Astrocyte (in vitro differentiated cells and primary cell): ENCODE data around the gene CCDC90B. TPM values are rescaled to one million over a fixed set of nuclear protein-coding genes. Genes with fewer than 3 reads are reported as not detected.
A peak's percentile ranks its signal among the peaks of the same experiment; 100 is the strongest.

Experiments used
- DNase-seq: peaks from one replicate; pipeline ENCODE4 v3.0.0-alpha.2; 2010; ENCODE audit warnings: low read depth
- FAIRE-seq: peaks from 2 replicates; lab custom pipeline; 2011; peaks lifted over from hg19 to GRCh38; lab: Jason Lieb, UNC
- H2AFZ ChIP-seq: 2 replicates; pipeline ENCODE4 v1.6.0; 2012; ENCODE audit warnings: low read depth, low read length, inconsistent platforms
- H3K27ac ChIP-seq: 2 replicates; pipeline ENCODE4 v1.5.1; 2011; ENCODE audit warnings: low read depth, low read length, inconsistent platforms
- H3K27me3 ChIP-seq: 2 replicates; pipeline ENCODE4 v1.6.0; 2011; ENCODE audit warnings: low read length, inconsistent platforms; ENCODE audit not compliant: insufficient read depth
- H3K36me3 ChIP-seq: 2 replicates; pipeline ENCODE4 v1.5.1; 2011; ENCODE audit warnings: low read length, inconsistent platforms; ENCODE audit not compliant: insufficient read depth
- H3K4me1 ChIP-seq: 2 replicates; pipeline ENCODE4 v1.5.1; 2011; ENCODE audit warnings: low read length, inconsistent platforms; ENCODE audit not compliant: insufficient read depth
- H3K4me2 ChIP-seq: 2 replicates; pipeline ENCODE4 v1.6.0; 2012; ENCODE audit warnings: low read length, inconsistent platforms
- H3K4me3 ChIP-seq: 2 replicates; pipeline ENCODE4 v1.5.1; 2011; ENCODE audit warnings: low read depth, mild to moderate bottlenecking, low read length, inconsistent platforms; ENCODE audit not compliant: insufficient read depth
- H3K79me2 ChIP-seq: 2 replicates; pipeline ENCODE4 v1.6.0; 2012; ENCODE audit warnings: mild to moderate bottlenecking, low read length, inconsistent platforms; ENCODE audit not compliant: insufficient read depth
- H3K9ac ChIP-seq: 2 replicates; pipeline ENCODE4 v1.6.0; 2012; ENCODE audit warnings: mild to moderate bottlenecking, low read length, inconsistent platforms
- H3K9me3 ChIP-seq: 2 replicates; pipeline ENCODE4 v1.5.1; 2012; ENCODE audit warnings: low read depth, mild to moderate bottlenecking, low read length, inconsistent platforms; ENCODE audit not compliant: insufficient read depth
- H4K20me1 ChIP-seq: 2 replicates; pipeline ENCODE4 v1.6.0; 2012; ENCODE audit warnings: low read length, inconsistent platforms; ENCODE audit not compliant: insufficient read depth
- H3K27ac Mint-ChIP-seq: one replicate; pipeline ENCODE4 v1.8.0; 2021; ENCODE audit warnings: mild to moderate bottlenecking, mixed read lengths; ENCODE audit not compliant: unreplicated experiment
- H3K27me3 Mint-ChIP-seq: one replicate; pipeline ENCODE4 v1.8.0; 2021; ENCODE audit warnings: low read depth, mixed read lengths; ENCODE audit not compliant: unreplicated experiment
- H3K36me3 Mint-ChIP-seq: one replicate; pipeline ENCODE4 v1.8.0; 2021; ENCODE audit warnings: low read depth, mixed read lengths; ENCODE audit not compliant: unreplicated experiment
- H3K4me1 Mint-ChIP-seq: one replicate; pipeline ENCODE4 v1.8.0; 2021; ENCODE audit warnings: low read depth, mixed read lengths; ENCODE audit not compliant: unreplicated experiment
- H3K4me3 Mint-ChIP-seq: one replicate; pipeline ENCODE4 v1.8.0; 2021; ENCODE audit warnings: mild to moderate bottlenecking, moderate library complexity, mixed read lengths; ENCODE audit not compliant: unreplicated experiment
- H3K9me3 Mint-ChIP-seq: one replicate; pipeline ENCODE4 v1.8.0; 2021; ENCODE audit warnings: mild to moderate bottlenecking, mixed read lengths; ENCODE audit not compliant: unreplicated experiment
- EZH2 ChIP-seq: IDR thresholded peaks from 2 replicates; pipeline ENCODE4 v1.6.1; 2012; ENCODE audit warnings: mild to moderate bottlenecking, low read length, inconsistent platforms; ENCODE audit not compliant: insufficient read depth
- total RNA-seq: library from RNA; stranded (reverse); gene quantifications from 2 replicates; pipeline ENCODE4 v1.2.1, GENCODE V29; 2021
- TF ChIP-seq, protein P1 (sequence below): IDR thresholded peaks from 2 replicates; pipeline ENCODE4 v1.5.1; 2011; ENCODE audit warnings: low read depth, mild to moderate bottlenecking, inconsistent platforms, low read length, moderate library complexity; ENCODE audit not compliant: insufficient read depth

Gene CCDC90B
- total RNA-seq, 1 donor from 2014 or later, result 67.5 TPM

DNA sequence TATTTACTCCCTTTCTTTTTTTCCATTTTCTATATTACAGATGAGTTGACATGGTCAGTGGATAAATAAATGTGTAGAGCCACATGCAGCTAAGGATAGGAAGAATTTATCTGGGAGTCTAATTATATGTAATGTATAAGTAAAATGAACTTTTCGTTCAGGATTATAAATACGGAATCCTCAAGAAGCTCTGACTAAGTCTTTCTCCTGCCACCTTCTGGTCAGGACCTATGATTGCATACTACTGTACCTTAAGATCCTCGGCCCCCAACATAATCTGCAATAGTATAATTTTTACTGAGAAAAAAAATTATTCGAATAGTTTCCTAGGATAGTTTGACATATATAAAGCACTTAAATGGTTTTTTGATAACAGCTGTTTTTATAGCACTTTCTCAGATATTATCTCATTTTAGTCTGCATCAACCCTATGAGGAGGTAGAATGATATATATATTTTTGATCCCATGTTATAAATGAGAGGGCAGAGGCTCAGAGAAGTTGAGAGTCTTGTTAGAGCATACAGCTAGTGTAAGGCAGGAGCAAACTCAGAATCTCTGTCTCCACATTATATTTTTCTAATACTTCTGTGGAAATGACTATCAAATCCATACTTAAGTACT, 36.1 kb downstream of the CCDC90B start:
- no peaks in the 10 kb centered on the region for H4K20me1 ChIP-seq

DNA sequence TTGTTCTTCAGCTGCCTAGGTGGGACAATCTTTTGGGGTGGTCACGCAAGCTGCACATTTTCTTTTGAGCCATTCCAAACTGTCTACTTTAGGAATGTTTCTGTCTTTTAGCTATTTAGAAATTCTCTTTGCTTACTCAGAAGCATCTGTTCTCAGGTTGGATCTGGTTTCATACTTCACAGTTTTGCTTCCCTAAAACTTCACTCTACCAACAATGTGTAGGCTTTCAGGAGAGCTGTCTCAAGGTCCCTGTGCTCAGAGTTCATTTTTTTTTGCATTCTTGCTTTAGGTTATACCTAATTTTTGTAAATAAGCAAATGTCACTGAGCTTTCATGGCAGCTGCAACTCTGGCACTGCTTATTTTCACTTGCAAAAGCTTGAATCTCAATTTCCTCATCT, 36.7 kb downstream of the CCDC90B start:
- Mint-ChIP-seq H3K4me3 (no peak overlapping the region), H3K4me1 (no peaks in the 10 kb centered on the region), H3K27me3 (no peaks in the 10 kb centered on the region), H3K36me3 (peaks cover 5% of the 10 kb centered on the region), H3K9me3 (no peaks in the 10 kb centered on the region), H3K27ac (no peak overlapping the region)
- no peak overlapping the region for H3K4me2 ChIP-seq
- H3K36me3 ChIP-seq, result no peaks in the 10 kb centered on the region
- no peak for FAIRE-seq
- H3K9ac ChIP-seq, result no peak overlapping the region
- no peaks in the 10 kb centered on the region for H3K4me1 ChIP-seq
- H3K4me3 ChIP-seq, result no peak overlapping the region
- no peaks in the 10 kb centered on the region for H3K79me2 ChIP-seq
- no peak for DNase-seq
- H2AFZ ChIP-seq, result no peak overlapping the region
- TF ChIP-seq, protein P1, sequence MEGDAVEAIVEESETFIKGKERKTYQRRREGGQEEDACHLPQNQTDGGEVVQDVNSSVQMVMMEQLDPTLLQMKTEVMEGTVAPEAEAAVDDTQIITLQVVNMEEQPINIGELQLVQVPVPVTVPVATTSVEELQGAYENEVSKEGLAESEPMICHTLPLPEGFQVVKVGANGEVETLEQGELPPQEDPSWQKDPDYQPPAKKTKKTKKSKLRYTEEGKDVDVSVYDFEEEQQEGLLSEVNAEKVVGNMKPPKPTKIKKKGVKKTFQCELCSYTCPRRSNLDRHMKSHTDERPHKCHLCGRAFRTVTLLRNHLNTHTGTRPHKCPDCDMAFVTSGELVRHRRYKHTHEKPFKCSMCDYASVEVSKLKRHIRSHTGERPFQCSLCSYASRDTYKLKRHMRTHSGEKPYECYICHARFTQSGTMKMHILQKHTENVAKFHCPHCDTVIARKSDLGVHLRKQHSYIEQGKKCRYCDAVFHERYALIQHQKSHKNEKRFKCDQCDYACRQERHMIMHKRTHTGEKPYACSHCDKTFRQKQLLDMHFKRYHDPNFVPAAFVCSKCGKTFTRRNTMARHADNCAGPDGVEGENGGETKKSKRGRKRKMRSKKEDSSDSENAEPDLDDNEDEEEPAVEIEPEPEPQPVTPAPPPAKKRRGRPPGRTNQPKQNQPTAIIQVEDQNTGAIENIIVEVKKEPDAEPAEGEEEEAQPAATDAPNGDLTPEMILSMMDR, result no peak
- no peak for TF ChIP-seq EZH2
- no peaks in the 10 kb centered on the region for H3K9me3 ChIP-seq
- no peak overlapping the region for H3K27ac ChIP-seq
- H4K20me1 ChIP-seq, result no peaks in the 10 kb centered on the region
- no peaks in the 10 kb centered on the region for H3K27me3 ChIP-seq

More for the DNA sequence above, 36.1 kb downstream of the CCDC90B start:
- no peak overlapping the region for H3K4me2 ChIP-seq
- no peaks in the 10 kb centered on the region for H3K9me3 Mint-ChIP-seq
- H3K27me3 ChIP-seq, result no peaks in the 10 kb centered on the region
- H3K4me3 ChIP-seq, result no peak overlapping the region
- H3K79me2 ChIP-seq, result no peaks in the 10 kb centered on the region
- peaks cover 5% of the 10 kb centered on the region for H3K36me3 Mint-ChIP-seq
- TF ChIP-seq EZH2, result no peak
- TF ChIP-seq, protein P1, result peak; percentile 65
- no peak overlapping the region for H2AFZ ChIP-seq
- DNase-seq (no peak), FAIRE-seq (no peak)
- H3K27ac Mint-ChIP-seq, result no peak overlapping the region
- no peak overlapping the region for H3K4me3 Mint-ChIP-seq
- H3K27me3 Mint-ChIP-seq, result no peaks in the 10 kb centered on the region
- no peak overlapping the region for H3K27ac ChIP-seq
- H3K9ac ChIP-seq, result no peak overlapping the region
- peaks cover under 1% of the 10 kb centered on the region for H3K4me1 Mint-ChIP-seq
- no peaks in the 10 kb centered on the region for H3K9me3 ChIP-seq
- peaks cover under 1% of the 10 kb centered on the region for H3K36me3 ChIP-seq
- H3K4me1 ChIP-seq, result no peaks in the 10 kb centered on the region

DNA sequence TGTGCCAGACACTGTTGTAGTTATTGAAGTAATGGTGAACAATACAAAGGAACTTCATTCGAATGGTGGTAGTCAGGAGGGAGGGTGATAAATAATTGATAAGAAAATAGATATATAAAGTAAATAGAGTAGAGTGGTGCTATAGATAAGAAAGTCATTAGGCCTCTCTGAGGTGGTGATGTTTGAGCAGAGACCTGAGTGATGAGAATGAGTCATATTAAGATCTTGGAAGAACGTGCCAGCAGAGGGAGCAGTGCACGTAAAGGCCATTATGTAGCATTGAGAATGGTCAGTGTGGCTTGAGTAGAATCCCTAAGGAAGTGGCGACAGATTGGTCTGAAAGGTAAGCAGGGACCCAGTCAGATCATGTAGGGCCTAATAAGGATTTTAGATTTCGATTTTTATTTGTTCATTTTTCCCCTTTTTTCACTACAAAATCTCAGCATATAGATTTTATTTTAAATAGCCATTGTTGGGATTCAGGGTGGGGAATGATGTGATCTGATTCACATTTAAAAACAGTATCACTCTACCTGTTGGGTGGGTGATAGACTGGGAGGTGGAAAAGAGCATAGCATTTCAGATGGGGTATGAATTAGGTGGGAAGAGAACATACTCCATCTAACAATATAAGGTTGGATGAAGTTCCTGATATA, 44.7 kb downstream of the CCDC90B start:
- H3K4me3 Mint-ChIP-seq, result no peak overlapping the region
- Histone ChIP-seq H3K4me1 (no peaks in the 10 kb centered on the region), H2AFZ (no peak overlapping the region), H3K79me2 (no peaks in the 10 kb centered on the region), H3K36me3 (no peaks in the 10 kb centered on the region), H3K9me3 (no peaks in the 10 kb centered on the region), H3K27me3 (no peaks in the 10 kb centered on the region), H3K4me3 (no peak overlapping the region), H3K4me2 (no peak overlapping the region), H4K20me1 (no peaks in the 10 kb centered on the region), H3K9ac (no peak overlapping the region), H3K27ac (no peak overlapping the region)
- TF ChIP-seq, protein P1, result peak; percentile 73
- no peak for TF ChIP-seq EZH2
- no peaks in the 10 kb centered on the region for H3K27me3 Mint-ChIP-seq
- no peak overlapping the region for H3K27ac Mint-ChIP-seq
- no peaks in the 10 kb centered on the region for H3K4me1 Mint-ChIP-seq
- no peaks in the 10 kb centered on the region for H3K9me3 Mint-ChIP-seq
- DNase-seq (peak; percentile 64), FAIRE-seq (peak; percentile 90)
- H3K36me3 Mint-ChIP-seq, result no peaks in the 10 kb centered on the region
